Transverse colon (tissue), 4 donors: ENCODE measurements around the gene DNPEP. TPM values are rescaled to one million over a fixed set of nuclear protein-coding genes. Genes with fewer than 3 reads are reported as not detected.

Experiments
- DNase-seq: peaks from one replicate; pipeline ENCODE4 v3.0.0-alpha.2; 2019
- H3K27ac ChIP-seq, 4 donors: fragments of 200-600 bp; sonication (generic); 2 replicates each; pipeline ENCODE4 v1.5.1; 2016 to 2018; ENCODE audit warnings: inconsistent platforms in 4 of 4
- H3K27me3 ChIP-seq: fragments of 200-600 bp; sonication (generic); 2 replicates; pipeline ENCODE4 v1.5.1; 2017; ENCODE audit warnings: inconsistent platforms
- H3K36me3 ChIP-seq, 4 donors: fragments of 200-600 bp; sonication (generic); 2 replicates each; pipeline ENCODE4 v1.5.1; 2017 to 2019; ENCODE audit warnings: inconsistent platforms in 4 of 4
- H3K4me1 ChIP-seq, 4 donors: fragments of 200-600 bp; sonication (generic); 2 replicates each; pipeline ENCODE4 v1.5.1; 2017 to 2020; ENCODE audit warnings: inconsistent platforms in 4 of 4
- H3K4me3 ChIP-seq, 4 donors: fragments of 200-600 bp; sonication (generic); 1 replicate in 1 of 4; 2 replicates in 3 of 4; pipeline versions ENCODE4 v1.5.1 to v1.6.1; 2017 to 2019; ENCODE audit warnings: inconsistent platforms in 4 of 4
- H3K9me3 ChIP-seq, 2 donors: fragments of 200-600 bp; sonication (generic); 2 replicates each; pipeline ENCODE4 v1.5.1; 2017 to 2019; ENCODE audit warnings: inconsistent platforms in 2 of 2
- EP300 ChIP-seq: sonication (generic); formaldehyde crosslinking; IDR thresholded peaks from one replicate; pipeline ENCODE4 v1.6.1; 2017; ENCODE audit warnings: antibody characterized with exemption, low read depth
- POLR2A ChIP-seq: fragments of 450-650 bp; IDR thresholded peaks from one replicate; pipeline ENCODE4 v1.6.1; 2016; ENCODE audit warnings: antibody characterized with exemption, mild to moderate bottlenecking, moderate library complexity
- POLR2AphosphoS5 ChIP-seq, 3 donors: sonication (generic); formaldehyde crosslinking; IDR thresholded peaks; one replicate each; pipeline ENCODE4 v1.6.1; 2016; ENCODE audit warnings: antibody characterized with exemption in 3 of 3
- WGBS, 2 donors: methylation state at CpG; one replicate each; pipeline ENCODE4 v1.1.5; 2018; ENCODE audit warnings: low coverage in 1 of 2; 5-methylcytosine and 5-hydroxymethylcytosine counted together
- in situ Hi-C, 4 donors: fragments of 200-750 bp; cut with MboI; loops; one replicate each; pipeline versions ENCODE4 v1.15.0 to v1.15.1; 2017; ENCODE audit warnings: low sequenced_read_pairs in 3 of 4, low pct_ligation_motif_present in 1 of 4, low pct_unique_long_range_greater_than_20kb in 1 of 4
- intact Hi-C: fragments of 100-400 bp; cut with DNase I; formaldehyde crosslinking; loops from one replicate; pipeline ENCODE4 v1.15.1; 2023; ENCODE audit warnings: low total_unique reads
- total RNA-seq, 4 donors: library from RNA; depleted of rRNA; stranded (reverse); fragments of >200 nt; gene quantifications; one replicate each; pipeline ENCODE4 v1.1.0, GENCODE V29; 2016
- TF ChIP-seq, protein P1 (sequence below), 5 experiments: fragments of 200-600 bp in 3 of 5; fragments of 450-650 bp in 2 of 5; sonication (generic) in 3 of 5; IDR thresholded peaks; 1 replicate in 2 of 5; 2 replicates in 3 of 5; pipeline ENCODE4 v1.5.1; 2016 to 2017; ENCODE audit warnings: antibody characterized with exemption in 5 of 5, inconsistent platforms in 3 of 5, mild to moderate bottlenecking in 2 of 5, moderate library complexity in 1 of 5

Gene DNPEP
- total RNA-seq, 4 donors from 2014 or later = 61.3 to 142 (median 104) TPM

- H3K27ac ChIP-seq = peak overlapping the region; percentile 93 to 100 (median 97)
- DNase-seq = no peak
- H3K4me1 ChIP-seq = peaks cover 10 to 18% (median 14%) of the 10 kb centered on the region in 4 donors
- TF ChIP-seq, protein P1, sequence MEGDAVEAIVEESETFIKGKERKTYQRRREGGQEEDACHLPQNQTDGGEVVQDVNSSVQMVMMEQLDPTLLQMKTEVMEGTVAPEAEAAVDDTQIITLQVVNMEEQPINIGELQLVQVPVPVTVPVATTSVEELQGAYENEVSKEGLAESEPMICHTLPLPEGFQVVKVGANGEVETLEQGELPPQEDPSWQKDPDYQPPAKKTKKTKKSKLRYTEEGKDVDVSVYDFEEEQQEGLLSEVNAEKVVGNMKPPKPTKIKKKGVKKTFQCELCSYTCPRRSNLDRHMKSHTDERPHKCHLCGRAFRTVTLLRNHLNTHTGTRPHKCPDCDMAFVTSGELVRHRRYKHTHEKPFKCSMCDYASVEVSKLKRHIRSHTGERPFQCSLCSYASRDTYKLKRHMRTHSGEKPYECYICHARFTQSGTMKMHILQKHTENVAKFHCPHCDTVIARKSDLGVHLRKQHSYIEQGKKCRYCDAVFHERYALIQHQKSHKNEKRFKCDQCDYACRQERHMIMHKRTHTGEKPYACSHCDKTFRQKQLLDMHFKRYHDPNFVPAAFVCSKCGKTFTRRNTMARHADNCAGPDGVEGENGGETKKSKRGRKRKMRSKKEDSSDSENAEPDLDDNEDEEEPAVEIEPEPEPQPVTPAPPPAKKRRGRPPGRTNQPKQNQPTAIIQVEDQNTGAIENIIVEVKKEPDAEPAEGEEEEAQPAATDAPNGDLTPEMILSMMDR (IDR thresholded peaks at IDR 0.05) = no peak
- no peak for TF ChIP-seq POLR2A
- no peak for TF ChIP-seq EP300
- no peak for TF ChIP-seq POLR2AphosphoS5 (IDR thresholded peaks at IDR 0.05)
- peak overlapping the region; percentile 61 to 96 (median 88) for H3K4me3 ChIP-seq
- in situ Hi-C loops = no loop called here
- no peaks in the 10 kb centered on the region for H3K27me3 ChIP-seq
- H3K9me3 ChIP-seq = no peaks in the 10 kb centered on the region
- H3K36me3 ChIP-seq = peaks cover 0 to 27% (median 8%) of the 10 kb centered on the region in 4 donors
- intact Hi-C loops = loop anchor here (10.0 kb wide), 1 partner anchor 1162 kb away; no protein-coding TSS in a partner anchor
- WGBS, 2 donors = 39 to 86% methylated on average over 1 to 19 of the region's 19 CpGs
Measured at GRCh38 chr2:219386532-219387280, 1.0 kb downstream of the DNPEP start.

DNA sequence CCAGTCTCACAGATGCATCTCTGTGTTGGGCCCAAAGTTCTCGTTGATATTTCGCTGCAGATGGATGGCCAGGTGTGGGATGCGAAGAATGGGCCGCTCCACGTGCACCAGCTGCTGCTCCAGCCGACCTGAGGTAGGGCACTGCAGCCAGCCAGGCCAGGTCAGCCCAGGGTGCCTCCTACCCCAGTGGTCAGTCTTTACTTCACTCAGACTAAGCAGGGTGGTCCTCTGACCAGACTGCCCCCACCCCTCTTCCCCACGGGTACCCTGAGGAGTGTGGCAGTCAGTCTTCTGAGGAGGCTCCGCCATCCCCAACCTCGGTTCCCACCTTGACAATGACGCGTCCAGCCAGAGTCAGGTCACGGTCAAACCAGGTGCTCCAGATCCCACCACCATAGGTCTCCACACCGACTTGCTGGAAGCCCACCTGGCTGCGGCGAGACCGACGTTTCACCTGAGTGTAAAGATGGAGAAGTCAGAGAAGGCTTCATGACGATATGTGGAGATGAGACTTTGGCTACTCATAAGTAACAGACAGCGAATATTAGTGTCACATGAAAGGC lies 1.7 kb downstream of the DNPEP start:
- H3K27ac ChIP-seq = no peak overlapping the region
- DNase-seq = no peak
- peak overlapping the region in 1 of 4 donors; percentile 92 for H3K4me3 ChIP-seq
- no peak for TF ChIP-seq POLR2A
- TF ChIP-seq POLR2AphosphoS5 (IDR thresholded peaks at IDR 0.05) = no peak
- no peak for TF ChIP-seq EP300
- TF ChIP-seq, protein P1 (IDR thresholded peaks at IDR 0.05) = no peak
- intact Hi-C loops (loop anchor here (10.0 kb wide), 1 partner anchor 1161 kb away; no protein-coding TSS in a partner anchor), in situ Hi-C loops (no loop called here)
- WGBS, 2 donors = 94 to 100% methylated on average over 2 to 19 of the region's 19 CpGs
- H3K27me3 ChIP-seq = no peaks in the 10 kb centered on the region
- peaks cover 10 to 18% (median 14%) of the 10 kb centered on the region in 4 donors for H3K4me1 ChIP-seq
- no peaks in the 10 kb centered on the region for H3K9me3 ChIP-seq
- H3K36me3 ChIP-seq = peaks cover 0 to 27% (median 11%) of the 10 kb centered on the region in 4 donors

GRCh38 chr2:219384859-219385258 lies 2.9 kb downstream of the DNPEP start:
- DNase-seq = no peak
- intact Hi-C loops = loop anchor here (10.0 kb wide), 1 partner anchor 1160 kb away; no protein-coding TSS in a partner anchor
- in situ Hi-C loops = no loop called here
- no peak overlapping the region for H3K4me3 ChIP-seq
- H3K27ac ChIP-seq = peak overlapping the region in 1 of 4 donors; percentile 26
- peaks cover 8 to 18% (median 13%) of the 10 kb centered on the region in 4 donors for H3K4me1 ChIP-seq
- peaks cover 0 to 31% (median 14%) of the 10 kb centered on the region in 4 donors for H3K36me3 ChIP-seq
- TF ChIP-seq POLR2A = no peak
- TF ChIP-seq POLR2AphosphoS5 (IDR thresholded peaks at IDR 0.05) = peak in 2 of 3 donors; percentile 19 to 52
- WGBS, 2 donors = 55 to 60% methylated on average over 2 of the region's 2 CpGs
- H3K27me3 ChIP-seq = no peaks in the 10 kb centered on the region
- no peaks in the 10 kb centered on the region for H3K9me3 ChIP-seq

DNA sequence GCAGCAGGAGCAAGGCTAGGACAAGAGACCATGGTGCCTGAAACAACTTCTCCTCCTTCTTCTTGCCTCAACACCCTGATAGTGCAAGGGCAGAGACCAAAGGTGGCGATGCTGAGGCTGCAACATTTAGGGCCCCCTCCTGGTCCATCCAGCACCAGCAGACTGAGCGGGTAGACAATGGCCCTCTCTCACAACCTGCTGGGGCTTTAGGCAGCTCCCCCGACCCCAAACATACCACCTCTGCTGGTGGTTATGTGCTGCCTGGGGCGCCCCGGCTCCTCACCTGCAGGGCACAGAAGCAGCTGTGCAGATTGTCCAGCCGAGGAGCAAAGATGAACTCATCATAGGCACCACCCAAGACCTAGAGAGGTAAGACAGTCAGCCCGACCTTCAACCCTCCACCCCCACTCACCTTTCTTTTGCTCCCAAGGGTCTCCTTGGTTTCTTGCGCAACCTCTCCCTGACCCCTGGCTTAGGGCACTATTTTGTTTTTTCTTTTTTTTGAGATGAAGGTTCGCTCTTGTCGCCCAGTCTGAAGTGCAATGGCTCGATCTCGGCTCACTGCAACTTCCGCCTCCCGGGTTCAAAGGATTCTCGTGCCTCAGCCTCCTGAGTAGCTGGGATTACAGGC lies 3.5 kb downstream of the DNPEP start:
- intact Hi-C loops = loop anchor here (10.0 kb wide), 1 partner anchor 1159 kb away; no protein-coding TSS in a partner anchor
- TF ChIP-seq POLR2AphosphoS5 (IDR thresholded peaks at IDR 0.05) (no peak), POLR2A (no peak), EP300 (no peak)
- TF ChIP-seq, protein P1 (IDR thresholded peaks at IDR 0.05) = no peak
- Histone ChIP-seq H3K4me3 (no peak overlapping the region), H3K27me3 (no peaks in the 10 kb centered on the region), H3K27ac (no peak overlapping the region), H3K9me3 (no peaks in the 10 kb centered on the region), H3K4me1 (peaks cover 8 to 17% (median 12%) of the 10 kb centered on the region in 4 donors), H3K36me3 (peaks cover 0 to 31% (median 14%) of the 10 kb centered on the region in 4 donors)
- in situ Hi-C loops = no loop called here
- WGBS, 2 donors = 87% methylated on average over 15 of the region's 15 CpGs; no CpG with 5 or more reads in 1 of the 2 donors
- DNase-seq = no peak
